Measurements from ENCODE around the gene LAMA1.

DNA sequence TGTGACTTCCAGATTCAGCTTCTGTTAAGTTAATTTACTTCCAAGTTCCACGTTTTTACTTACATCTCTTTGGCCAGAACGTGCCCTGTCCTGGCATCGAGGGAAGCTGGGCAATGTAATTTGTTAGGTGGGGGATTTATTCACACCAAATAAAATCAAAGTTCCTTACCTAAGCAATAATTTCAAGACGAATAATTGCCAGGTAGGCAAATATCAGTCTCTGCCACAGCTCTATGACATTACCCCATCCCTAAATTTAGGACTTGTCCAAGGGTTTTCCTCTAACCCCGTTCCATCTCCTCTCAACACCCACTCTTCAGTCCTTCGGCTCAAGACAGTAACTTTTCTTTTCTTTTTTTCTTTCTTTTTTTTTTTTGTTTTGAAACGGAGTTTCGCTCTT is 38.3 kb upstream of the LAMA1 start:
- TF ChIP-seq POLR2A (IDR thresholded peaks at IDR 0.05): no peak
- TF ChIP-seq, protein P1, sequence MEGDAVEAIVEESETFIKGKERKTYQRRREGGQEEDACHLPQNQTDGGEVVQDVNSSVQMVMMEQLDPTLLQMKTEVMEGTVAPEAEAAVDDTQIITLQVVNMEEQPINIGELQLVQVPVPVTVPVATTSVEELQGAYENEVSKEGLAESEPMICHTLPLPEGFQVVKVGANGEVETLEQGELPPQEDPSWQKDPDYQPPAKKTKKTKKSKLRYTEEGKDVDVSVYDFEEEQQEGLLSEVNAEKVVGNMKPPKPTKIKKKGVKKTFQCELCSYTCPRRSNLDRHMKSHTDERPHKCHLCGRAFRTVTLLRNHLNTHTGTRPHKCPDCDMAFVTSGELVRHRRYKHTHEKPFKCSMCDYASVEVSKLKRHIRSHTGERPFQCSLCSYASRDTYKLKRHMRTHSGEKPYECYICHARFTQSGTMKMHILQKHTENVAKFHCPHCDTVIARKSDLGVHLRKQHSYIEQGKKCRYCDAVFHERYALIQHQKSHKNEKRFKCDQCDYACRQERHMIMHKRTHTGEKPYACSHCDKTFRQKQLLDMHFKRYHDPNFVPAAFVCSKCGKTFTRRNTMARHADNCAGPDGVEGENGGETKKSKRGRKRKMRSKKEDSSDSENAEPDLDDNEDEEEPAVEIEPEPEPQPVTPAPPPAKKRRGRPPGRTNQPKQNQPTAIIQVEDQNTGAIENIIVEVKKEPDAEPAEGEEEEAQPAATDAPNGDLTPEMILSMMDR (IDR thresholded peaks at IDR 0.05): no peak

Data from tibial nerve (tissue), 3 donors.